Measurements from ENCODE around the gene ECI1.

Gene ECI1

DNA sequence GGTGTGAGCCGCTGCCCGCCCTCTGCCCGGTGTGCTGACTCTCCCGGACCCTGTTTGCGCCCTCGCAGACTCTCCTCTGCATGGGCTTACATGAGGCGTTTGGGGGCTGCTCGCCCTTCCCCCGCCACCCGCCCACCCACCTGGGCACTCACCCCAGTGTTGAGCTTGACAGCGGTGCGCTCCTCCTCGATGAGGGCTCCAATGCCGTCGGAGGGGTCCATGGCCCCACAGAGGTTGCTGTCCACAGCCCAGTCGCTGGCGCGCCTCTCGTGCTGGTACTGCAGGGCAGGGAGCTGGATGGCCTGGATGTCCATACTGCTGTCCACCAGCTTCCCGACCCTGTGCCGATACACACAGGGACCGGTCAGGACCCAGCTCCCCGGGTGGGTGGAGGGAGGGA lies 37.9 kb upstream of the ECI1 start:
- no peaks in the 10 kb centered on the region for H3K36me3 ChIP-seq (ENCODE audit: control insufficient read depth, insufficient read depth, low read length)
- TF ChIP-seq CTCF (IDR thresholded peaks at IDR 0.05): no peak

GRCh38 chr16:2288726-2289125 lies 37.3 kb upstream of the ECI1 start:
- no peaks in the 10 kb centered on the region for H3K27me3 ChIP-seq (ENCODE audit: control insufficient read depth, insufficient read depth, low read length)
- H3K79me2 ChIP-seq: no peaks in the 10 kb centered on the region
- no peak overlapping the region for H3K27ac ChIP-seq
- H3K9me3 ChIP-seq (ENCODE audit: control insufficient read depth, low read length): no peaks in the 10 kb centered on the region
- H3K9ac ChIP-seq: no peak overlapping the region
- no peaks in the 10 kb centered on the region for H3K4me1 ChIP-seq
- H3K4me2 ChIP-seq (ENCODE audit: low read length): no peak overlapping the region
- TF ChIP-seq CTCF (IDR thresholded peaks at IDR 0.05): no peak
- H2AFZ ChIP-seq: no peak overlapping the region
- H3K36me3 ChIP-seq (ENCODE audit: control insufficient read depth, insufficient read depth, low read length): no peaks in the 10 kb centered on the region
- H3K4me3 ChIP-seq (ENCODE audit: low read depth, low read length): no peak overlapping the region

More for the DNA sequence above, 37.9 kb upstream of the ECI1 start:
- H3K9ac ChIP-seq: no peak overlapping the region
- no peaks in the 10 kb centered on the region for H3K27me3 ChIP-seq (ENCODE audit: control insufficient read depth, insufficient read depth, low read length)
- H3K9me3 ChIP-seq (ENCODE audit: control insufficient read depth, low read length): no peaks in the 10 kb centered on the region
- no peak overlapping the region for H3K4me3 ChIP-seq (ENCODE audit: low read depth, low read length)
- no peak overlapping the region for H3K4me2 ChIP-seq (ENCODE audit: low read length)
- no peaks in the 10 kb centered on the region for H3K4me1 ChIP-seq
- H2AFZ ChIP-seq: no peak overlapping the region
- no peaks in the 10 kb centered on the region for H3K79me2 ChIP-seq
- no peak overlapping the region for H3K27ac ChIP-seq

GRCh38 chr16:2287916-2288547 lies 36.6 kb upstream of the ECI1 start:
- H3K4me2 ChIP-seq (ENCODE audit: low read length): no peak overlapping the region
- no peak overlapping the region for H3K4me3 ChIP-seq (ENCODE audit: low read depth, low read length)
- H2AFZ ChIP-seq: no peak overlapping the region
- no peaks in the 10 kb centered on the region for H3K4me1 ChIP-seq
- no peaks in the 10 kb centered on the region for H3K36me3 ChIP-seq (ENCODE audit: control insufficient read depth, insufficient read depth, low read length)
- TF ChIP-seq CTCF (IDR thresholded peaks at IDR 0.05): no peak
- H3K27me3 ChIP-seq (ENCODE audit: control insufficient read depth, insufficient read depth, low read length): no peaks in the 10 kb centered on the region
- H3K9me3 ChIP-seq (ENCODE audit: control insufficient read depth, low read length): no peaks in the 10 kb centered on the region
- H3K9ac ChIP-seq: no peak overlapping the region
- no peaks in the 10 kb centered on the region for H3K79me2 ChIP-seq
- no peak overlapping the region for H3K27ac ChIP-seq

GRCh38 chr16:2286550-2286949 lies 35.2 kb upstream of the ECI1 start:
- Histone ChIP-seq H3K36me3 (ENCODE audit: control insufficient read depth, insufficient read depth, low read length) (no peaks in the 10 kb centered on the region), H3K27ac (no peak overlapping the region), H3K79me2 (no peaks in the 10 kb centered on the region), H3K27me3 (ENCODE audit: control insufficient read depth, insufficient read depth, low read length) (no peaks in the 10 kb centered on the region), H3K4me3 (ENCODE audit: low read depth, low read length) (no peak overlapping the region), H2AFZ (no peak overlapping the region), H3K4me2 (ENCODE audit: low read length) (no peak overlapping the region), H3K9ac (no peak overlapping the region), H3K9me3 (ENCODE audit: control insufficient read depth, low read length) (no peaks in the 10 kb centered on the region), H3K4me1 (no peaks in the 10 kb centered on the region)
- no peak for TF ChIP-seq CTCF (IDR thresholded peaks at IDR 0.05)

- Histone ChIP-seq H3K9ac (no peak overlapping the region), H3K36me3 (ENCODE audit: control insufficient read depth, insufficient read depth, low read length) (no peaks in the 10 kb centered on the region), H3K79me2 (no peaks in the 10 kb centered on the region), H3K9me3 (ENCODE audit: control insufficient read depth, low read length) (no peaks in the 10 kb centered on the region), H3K27me3 (ENCODE audit: control insufficient read depth, insufficient read depth, low read length) (no peaks in the 10 kb centered on the region), H3K4me1 (no peaks in the 10 kb centered on the region), H3K4me3 (ENCODE audit: low read depth, low read length) (no peak overlapping the region), H2AFZ (no peak overlapping the region), H3K27ac (no peak overlapping the region), H3K4me2 (ENCODE audit: low read length) (no peak overlapping the region)
- TF ChIP-seq CTCF (IDR thresholded peaks at IDR 0.05): no peak
Measured at GRCh38 chr16:2285731-2286191, 34.4 kb upstream of the ECI1 start.
